Activated CD8-positive, alpha-beta T cell treated with anti-CD3 and anti-CD28 coated beads, Interleukin-2, amount 10 ng/mL, durations not matched to agents 7 days and 5 days (primary cell): ENCODE data around the gene RIMS3. TPM values are rescaled to one million over a fixed set of nuclear protein-coding genes. Genes with fewer than 3 reads are reported as not detected.

ENCODE experiments used
- ATAC-seq: fragments of 150-1000 bp; cut with Tn5 transposase; one replicate; pipeline ENCODE4 v1.10.0; 2021; ENCODE audit warnings: moderate library complexity
- CTCF ChIA-PET: fragments of 350-600 bp; sonication (Branson Sonifier 250); formaldehyde crosslinking; loops from one replicate; lab custom pipeline; 2021; ENCODE audit warnings: antibody characterized with exemption; lab: Charles Lee
- POLR2A ChIA-PET: fragments of 350-600 bp; sonication (Branson Sonifier 250); formaldehyde crosslinking; loops from one replicate; lab custom pipeline; 2021; ENCODE audit warnings: antibody characterized with exemption; lab: Charles Lee
- DNase-seq: peaks from one replicate; pipeline ENCODE4 v3.0.0-alpha.2; 2020
- H3K27ac Mint-ChIP-seq: one replicate; pipeline ENCODE4 v1.8.0; 2021; ENCODE audit warnings: mild to moderate bottlenecking, mixed read lengths
- H3K27me3 Mint-ChIP-seq: one replicate; pipeline ENCODE4 v1.8.0; 2021; ENCODE audit warnings: low read depth, mixed read lengths
- H3K36me3 Mint-ChIP-seq: one replicate; pipeline ENCODE4 v1.8.0; 2021; ENCODE audit warnings: low read depth, mixed read lengths
- H3K4me1 Mint-ChIP-seq: one replicate; pipeline ENCODE4 v1.8.0; 2021; ENCODE audit warnings: low read depth, mixed read lengths
- H3K4me3 Mint-ChIP-seq: one replicate; pipeline ENCODE4 v1.8.0; 2021; ENCODE audit warnings: mild to moderate bottlenecking, mixed read lengths
- H3K9me3 Mint-ChIP-seq: one replicate; pipeline ENCODE4 v1.8.0; 2022; ENCODE audit warnings: mixed read lengths; ENCODE audit not compliant: insufficient read depth
- total RNA-seq, 2 experiments: library from RNA; stranded (reverse); gene quantifications; one replicate each; pipeline ENCODE4 v1.2.3, GENCODE V29; 2021

RIMS3 gene
- total RNA-seq, 2 experiments from 2014 or later = 4.7 to 6.2 TPM

- Mint-ChIP-seq H3K4me1 (peaks cover 28% of the 10 kb centered on the region), H3K9me3 (no peaks in the 10 kb centered on the region), H3K36me3 (no peaks in the 10 kb centered on the region), H3K27ac (no peak overlapping the region), H3K27me3 (peaks cover 4% of the 10 kb centered on the region), H3K4me3 (peak overlapping the region; percentile 66)
- CTCF ChIA-PET = interaction anchor here (0.8 to 1.3 kb wide), 4 partner anchors 9 to 185 kb away, joined by 3 to 4 read pairs (median 3); no protein-coding TSS in a partner anchor
- ATAC-seq (no peak), DNase-seq (no peak)
- POLR2A ChIA-PET = interaction anchor here (3.8 kb wide), 1 partner anchor 27 kb away, joined by 12 read pairs; the partner anchor contains the start of gene NFYC
These were observed 691 bp downstream of the RIMS3 start for GRCh38 chr1:40664791-40665190.

GRCh38 chr1:40664167-40664537, 1.3 kb downstream of the RIMS3 start:
- no peaks in the 10 kb centered on the region for H3K9me3 Mint-ChIP-seq
- ChIA-PET CTCF (interaction anchor here (0.9 to 1.3 kb wide), 3 partner anchors 10 to 186 kb away, joined by 3 to 5 read pairs (median 3); no protein-coding TSS in a partner anchor), POLR2A (interaction anchor here (3.8 kb wide), 1 partner anchor 27 kb away, joined by 12 read pairs; the partner anchor contains the start of gene NFYC)
- H3K27me3 Mint-ChIP-seq = no peaks in the 10 kb centered on the region
- peaks cover 27% of the 10 kb centered on the region for H3K4me1 Mint-ChIP-seq
- DNase-seq (no peak), ATAC-seq (no peak)
- H3K27ac Mint-ChIP-seq = no peak overlapping the region
- peak overlapping the region; percentile 66 for H3K4me3 Mint-ChIP-seq
- no peaks in the 10 kb centered on the region for H3K36me3 Mint-ChIP-seq

- DNase-seq = no peak
- H3K4me3 Mint-ChIP-seq = peak overlapping the region; percentile 2
- CTCF ChIA-PET = interaction anchor here (0.6 to 1.0 kb wide), 2 partner anchors 26 to 34 kb away, joined by 3 to 5 read pairs; no protein-coding TSS in a partner anchor
- no peaks in the 10 kb centered on the region for H3K9me3 Mint-ChIP-seq
- no peaks in the 10 kb centered on the region for H3K27me3 Mint-ChIP-seq
- ATAC-seq = no peak
- H3K27ac Mint-ChIP-seq = no peak overlapping the region
- no peaks in the 10 kb centered on the region for H3K36me3 Mint-ChIP-seq
- peaks cover 22% of the 10 kb centered on the region for H3K4me1 Mint-ChIP-seq
- POLR2A ChIA-PET = interaction anchor here (3.8 kb wide), 1 partner anchor 28 kb away, joined by 12 read pairs; the partner anchor contains the start of gene NFYC
These were observed 1.9 kb downstream of the RIMS3 start for GRCh38 chr1:40663324-40664166.

GRCh38 chr1:40662864-40663263, 2.6 kb downstream of the RIMS3 start:
- ATAC-seq (no peak), DNase-seq (peak; percentile 29)
- H3K27ac Mint-ChIP-seq = no peak overlapping the region
- ChIA-PET CTCF (no interaction called here), POLR2A (interaction anchor here (0.9 to 3.8 kb wide), 2 partner anchors 23 to 29 kb away, joined by 4 to 12 read pairs; partner anchors contain the start of gene NFYC)
- H3K4me3 Mint-ChIP-seq = no peak overlapping the region
- H3K9me3 Mint-ChIP-seq = no peaks in the 10 kb centered on the region
- H3K36me3 Mint-ChIP-seq = no peaks in the 10 kb centered on the region
- H3K27me3 Mint-ChIP-seq = no peaks in the 10 kb centered on the region
- H3K4me1 Mint-ChIP-seq = peaks cover 20% of the 10 kb centered on the region

GRCh38 chr1:40662151-40662550, 3.3 kb downstream of the RIMS3 start:
- Mint-ChIP-seq H3K36me3 (no peaks in the 10 kb centered on the region), H3K27ac (no peak overlapping the region), H3K4me1 (peaks cover 20% of the 10 kb centered on the region), H3K27me3 (no peaks in the 10 kb centered on the region), H3K4me3 (no peak overlapping the region), H3K9me3 (no peaks in the 10 kb centered on the region)
- POLR2A ChIA-PET = interaction anchor here (0.9 to 3.8 kb wide), 2 partner anchors 23 to 29 kb away, joined by 4 to 12 read pairs; partner anchors contain the start of gene NFYC
- ATAC-seq = no peak
- DNase-seq = no peak
- CTCF ChIA-PET = interaction anchor here (0.9 kb wide), 1 partner anchor 22 kb away, joined by 3 read pairs; no protein-coding TSS in a partner anchor

GRCh38 chr1:40661678-40662077, 3.8 kb downstream of the RIMS3 start:
- Mint-ChIP-seq H3K4me3 (no peak overlapping the region), H3K27me3 (no peaks in the 10 kb centered on the region), H3K36me3 (no peaks in the 10 kb centered on the region), H3K27ac (no peak overlapping the region), H3K9me3 (no peaks in the 10 kb centered on the region), H3K4me1 (peaks cover 20% of the 10 kb centered on the region)
- ChIA-PET POLR2A (interaction anchor here (3.8 kb wide), 1 partner anchor 30 kb away, joined by 12 read pairs; the partner anchor contains the start of gene NFYC), CTCF (interaction anchor here (0.9 kb wide), 1 partner anchor 22 kb away, joined by 3 read pairs; no protein-coding TSS in a partner anchor)
- ATAC-seq (no peak), DNase-seq (no peak)

GRCh38 chr1:40659649-40659947, 5.9 kb downstream of the RIMS3 start:
- ATAC-seq (no peak), DNase-seq (no peak)
- H3K9me3 Mint-ChIP-seq = no peaks in the 10 kb centered on the region
- no peak overlapping the region for H3K4me3 Mint-ChIP-seq
- peaks cover 2% of the 10 kb centered on the region for H3K27me3 Mint-ChIP-seq
- H3K27ac Mint-ChIP-seq = no peak overlapping the region
- no peaks in the 10 kb centered on the region for H3K36me3 Mint-ChIP-seq
- peaks cover 13% of the 10 kb centered on the region for H3K4me1 Mint-ChIP-seq
- POLR2A ChIA-PET = no interaction called here
- CTCF ChIA-PET = interaction anchor here (2.3 kb wide), 1 partner anchor 10 kb away, joined by 10 read pairs; no protein-coding TSS in a partner anchor

- Mint-ChIP-seq H3K36me3 (no peaks in the 10 kb centered on the region), H3K4me1 (peaks cover 13% of the 10 kb centered on the region), H3K9me3 (no peaks in the 10 kb centered on the region), H3K4me3 (no peak overlapping the region), H3K27ac (no peak overlapping the region), H3K27me3 (peaks cover 6% of the 10 kb centered on the region)
- POLR2A ChIA-PET = no interaction called here
- CTCF ChIA-PET = interaction anchor here (1.5 to 2.3 kb wide), 2 partner anchors 10 to 12 kb away, joined by 4 to 10 read pairs; no protein-coding TSS in a partner anchor
- ATAC-seq (no peak), DNase-seq (no peak)
These were observed 6.5 kb downstream of the RIMS3 start for GRCh38 chr1:40658751-40659648.

GRCh38 chr1:40657046-40657445, 8.4 kb downstream of the RIMS3 start:
- peaks cover 6% of the 10 kb centered on the region for H3K27me3 Mint-ChIP-seq
- CTCF ChIA-PET = interaction anchor here (1.4 kb wide), 1 partner anchor 12 kb away, joined by 4 read pairs; no protein-coding TSS in a partner anchor
- no peaks in the 10 kb centered on the region for H3K9me3 Mint-ChIP-seq
- POLR2A ChIA-PET = no interaction called here
- no peak for ATAC-seq
- DNase-seq = no peak
- no peaks in the 10 kb centered on the region for H3K4me1 Mint-ChIP-seq
- H3K27ac Mint-ChIP-seq = no peak overlapping the region
- no peak overlapping the region for H3K4me3 Mint-ChIP-seq
- H3K36me3 Mint-ChIP-seq = no peaks in the 10 kb centered on the region

- Mint-ChIP-seq H3K27me3 (peaks cover 6% of the 10 kb centered on the region), H3K4me1 (peaks cover 5% of the 10 kb centered on the region), H3K27ac (no peak overlapping the region), H3K4me3 (no peak overlapping the region), H3K9me3 (no peaks in the 10 kb centered on the region), H3K36me3 (no peaks in the 10 kb centered on the region)
- ATAC-seq (no peak), DNase-seq (no peak)
- CTCF ChIA-PET = no interaction called here
- POLR2A ChIA-PET = no interaction called here
These were observed 11.5 kb downstream of the RIMS3 start for GRCh38 chr1:40653851-40654537.

- ATAC-seq = no peak
- ChIA-PET POLR2A (no interaction called here), CTCF (no interaction called here)
- Mint-ChIP-seq H3K4me1 (peaks cover 7% of the 10 kb centered on the region), H3K4me3 (no peak overlapping the region), H3K36me3 (no peaks in the 10 kb centered on the region), H3K9me3 (no peaks in the 10 kb centered on the region), H3K27ac (no peak overlapping the region), H3K27me3 (peaks cover 9% of the 10 kb centered on the region)
- no peak for DNase-seq
These were observed 12.5 kb downstream of the RIMS3 start for GRCh38 chr1:40652979-40653378.
